ENCODE measurements around the gene GAPT.

The GAPT gene

DNA sequence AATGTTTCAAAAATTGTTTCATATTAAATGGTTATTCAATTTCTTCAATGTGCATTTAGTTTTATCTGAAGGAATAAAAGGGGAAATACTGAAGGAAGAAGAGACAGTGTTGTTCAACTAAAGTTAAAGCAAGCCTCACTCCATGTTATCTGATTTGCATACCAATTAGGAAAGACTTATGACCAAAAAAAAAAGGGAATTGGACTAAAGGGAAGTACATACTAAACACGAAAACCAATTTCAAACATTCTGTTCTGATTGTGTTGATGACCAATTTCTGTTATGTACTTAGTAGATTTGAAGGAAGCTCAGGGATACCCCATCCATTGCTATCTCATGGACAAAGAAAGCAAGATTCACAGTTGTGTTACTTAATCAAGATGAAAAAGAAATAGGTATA, 4.9 kb upstream of the GAPT start:
- ATAC-seq: no peak

DNA sequence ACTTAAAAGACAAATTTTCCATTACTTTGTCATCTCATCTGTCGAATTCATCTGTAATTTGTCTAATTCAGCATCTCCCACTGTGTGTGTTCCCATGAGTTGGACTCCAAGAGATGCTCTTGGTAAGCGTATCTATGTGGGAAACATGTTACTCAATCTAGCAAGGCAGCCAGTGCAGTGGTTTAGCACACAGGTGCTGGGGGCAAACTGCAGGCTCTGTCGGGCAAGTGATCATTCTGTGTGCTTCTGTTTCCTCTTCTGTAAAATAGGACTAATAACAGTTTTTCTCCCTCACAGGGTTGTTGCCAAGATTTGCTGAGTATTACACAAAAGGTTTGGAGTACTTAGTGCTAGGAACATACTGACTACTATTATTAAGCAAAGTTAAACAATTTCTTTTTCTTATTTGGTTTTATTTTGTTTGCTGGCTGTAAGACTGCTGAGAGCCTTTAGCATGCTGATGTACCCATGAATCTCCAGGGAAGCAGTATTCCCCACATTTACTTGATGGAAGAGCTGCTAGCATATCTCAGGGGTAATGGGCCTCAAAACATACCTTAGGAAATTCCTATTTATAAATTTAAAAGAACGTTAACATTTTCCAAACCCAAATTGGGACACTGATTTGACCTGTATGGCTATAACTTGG, 709 bp upstream of the GAPT start:
- TF ChIP-seq BACH2 (CRISPR knock-in tag; IDR thresholded peaks at IDR 0.05; ENCODE audit: borderline replicate concordance) (no peak), ZC3H10 (CRISPR knock-in tag; IDR thresholded peaks at IDR 0.05) (no peak), ARNTL (CRISPR knock-in tag; IDR thresholded peaks at IDR 0.05; ENCODE audit: borderline replicate concordance, low read depth) (no peak), ZNF70 (CRISPR knock-in tag; IDR thresholded peaks at IDR 0.05) (no peak), GLIS3 (CRISPR knock-in tag; IDR thresholded peaks at IDR 0.05) (no peak), PPARA (CRISPR knock-in tag; IDR thresholded peaks at IDR 0.05; ENCODE audit: borderline replicate concordance) (no peak), TOX (CRISPR knock-in tag; IDR thresholded peaks at IDR 0.05; ENCODE audit: borderline replicate concordance) (no peak), CSRNP3 (CRISPR knock-in tag; IDR thresholded peaks at IDR 0.05) (no peak), TCF4 (CRISPR knock-in tag; IDR thresholded peaks at IDR 0.05; ENCODE audit: borderline replicate concordance) (no peak), ESRRG (CRISPR knock-in tag; IDR thresholded peaks at IDR 0.05) (no peak), ISL1 (CRISPR knock-in tag; IDR thresholded peaks at IDR 0.05) (no peak), CSDC2 (CRISPR knock-in tag; IDR thresholded peaks at IDR 0.05) (no peak)
- TF ChIP-seq, protein P1, sequence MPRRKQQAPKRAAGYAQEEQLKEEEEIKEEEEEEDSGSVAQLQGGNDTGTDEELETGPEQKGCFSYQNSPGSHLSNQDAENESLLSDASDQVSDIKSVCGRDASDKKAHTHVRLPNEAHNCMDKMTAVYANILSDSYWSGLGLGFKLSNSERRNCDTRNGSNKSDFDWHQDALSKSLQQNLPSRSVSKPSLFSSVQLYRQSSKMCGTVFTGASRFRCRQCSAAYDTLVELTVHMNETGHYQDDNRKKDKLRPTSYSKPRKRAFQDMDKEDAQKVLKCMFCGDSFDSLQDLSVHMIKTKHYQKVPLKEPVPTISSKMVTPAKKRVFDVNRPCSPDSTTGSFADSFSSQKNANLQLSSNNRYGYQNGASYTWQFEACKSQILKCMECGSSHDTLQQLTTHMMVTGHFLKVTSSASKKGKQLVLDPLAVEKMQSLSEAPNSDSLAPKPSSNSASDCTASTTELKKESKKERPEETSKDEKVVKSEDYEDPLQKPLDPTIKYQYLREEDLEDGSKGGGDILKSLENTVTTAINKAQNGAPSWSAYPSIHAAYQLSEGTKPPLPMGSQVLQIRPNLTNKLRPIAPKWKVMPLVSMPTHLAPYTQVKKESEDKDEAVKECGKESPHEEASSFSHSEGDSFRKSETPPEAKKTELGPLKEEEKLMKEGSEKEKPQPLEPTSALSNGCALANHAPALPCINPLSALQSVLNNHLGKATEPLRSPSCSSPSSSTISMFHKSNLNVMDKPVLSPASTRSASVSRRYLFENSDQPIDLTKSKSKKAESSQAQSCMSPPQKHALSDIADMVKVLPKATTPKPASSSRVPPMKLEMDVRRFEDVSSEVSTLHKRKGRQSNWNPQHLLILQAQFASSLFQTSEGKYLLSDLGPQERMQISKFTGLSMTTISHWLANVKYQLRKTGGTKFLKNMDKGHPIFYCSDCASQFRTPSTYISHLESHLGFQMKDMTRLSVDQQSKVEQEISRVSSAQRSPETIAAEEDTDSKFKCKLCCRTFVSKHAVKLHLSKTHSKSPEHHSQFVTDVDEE (CRISPR knock-in tag; IDR thresholded peaks at IDR 0.05): no peak
- ATAC-seq: no peak

More for the DNA sequence above, 4.9 kb upstream of the GAPT start:
- no peak for TF ChIP-seq PPARA (CRISPR knock-in tag; IDR thresholded peaks at IDR 0.05; ENCODE audit: borderline replicate concordance)
- TF ChIP-seq, protein P1 (CRISPR knock-in tag; IDR thresholded peaks at IDR 0.05): no peak
- no peak for TF ChIP-seq SNAI2 (CRISPR knock-in tag; IDR thresholded peaks at IDR 0.05)
- TF ChIP-seq POU6F1 (CRISPR knock-in tag; IDR thresholded peaks at IDR 0.05; ENCODE audit: borderline replicate concordance, low read depth): no peak
- TF ChIP-seq, protein P2, sequence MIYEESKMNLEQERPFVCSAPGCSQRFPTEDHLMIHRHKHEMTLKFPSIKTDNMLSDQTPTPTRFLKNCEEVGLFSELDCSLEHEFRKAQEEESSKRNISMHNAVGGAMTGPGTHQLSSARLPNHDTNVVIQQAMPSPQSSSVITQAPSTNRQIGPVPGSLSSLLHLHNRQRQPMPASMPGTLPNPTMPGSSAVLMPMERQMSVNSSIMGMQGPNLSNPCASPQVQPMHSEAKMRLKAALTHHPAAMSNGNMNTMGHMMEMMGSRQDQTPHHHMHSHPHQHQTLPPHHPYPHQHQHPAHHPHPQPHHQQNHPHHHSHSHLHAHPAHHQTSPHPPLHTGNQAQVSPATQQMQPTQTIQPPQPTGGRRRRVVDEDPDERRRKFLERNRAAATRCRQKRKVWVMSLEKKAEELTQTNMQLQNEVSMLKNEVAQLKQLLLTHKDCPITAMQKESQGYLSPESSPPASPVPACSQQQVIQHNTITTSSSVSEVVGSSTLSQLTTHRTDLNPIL (CRISPR knock-in tag; IDR thresholded peaks at IDR 0.05; ENCODE audit: low read depth): no peak
- TF ChIP-seq ESRRG (CRISPR knock-in tag; IDR thresholded peaks at IDR 0.05): no peak

- ATAC-seq: no peak
- TF ChIP-seq ZFP3 (CRISPR knock-in tag; IDR thresholded peaks at IDR 0.05) (no peak), PATZ1 (CRISPR knock-in tag; IDR thresholded peaks at IDR 0.05; ENCODE audit: borderline replicate concordance) (no peak), ZNF565 (CRISPR knock-in tag; conservative IDR thresholded peaks at IDR 0.05; ENCODE audit: low read depth) (no peak), PPARA (CRISPR knock-in tag; IDR thresholded peaks at IDR 0.05; ENCODE audit: borderline replicate concordance) (no peak), GLIS3 (CRISPR knock-in tag; IDR thresholded peaks at IDR 0.05) (no peak), POU6F1 (CRISPR knock-in tag; IDR thresholded peaks at IDR 0.05; ENCODE audit: borderline replicate concordance, low read depth) (no peak), ZNF8 (CRISPR knock-in tag; IDR thresholded peaks at IDR 0.05) (no peak)
Observed at GRCh38 chr5:58493141-58493540, 1.9 kb downstream of the GAPT start.
